HCT116 (cell line): Measurements from ENCODE around the gene MLX. TPM values are rescaled to one million over a fixed set of nuclear protein-coding genes. Genes with fewer than 3 reads are reported as not detected.
"Not testable (repeated sequence)": the region's sequence is repeated elsewhere in the genome, so short reads cannot be mapped to it uniquely, and the experiment has no call there.

Experiments
- ATAC-seq: fragments of 200-7000 bp; cut with Tn5 transposase; 2 replicates; pipeline ENCODE4 v1.9.1; 2020; ENCODE audit warnings: mild to moderate bottlenecking, moderate library complexity
- BruUV-seq: library from RNA; stranded (reverse); fragments of 400-500 nt; replicated peaks from 2 replicates; lab custom pipeline; 2021; lab: Mats Ljungman, UMichigan
- CTCF ChIA-PET: fragments of 300-600 bp; sonication (Branson Sonifier 250); formaldehyde crosslinking; loops from one replicate; lab custom pipeline; 2021; ENCODE audit warnings: antibody characterized with exemption; lab: Charles Lee
- POLR2A ChIA-PET: fragments of 300-600, 350-600 bp; sonication (Branson Sonifier 250); formaldehyde crosslinking; loops from one replicate; lab custom pipeline; 2021; ENCODE audit warnings: antibody characterized with exemption; lab: Charles Lee
- RAD21 ChIA-PET, 2 experiments: fragments of 300-600 bp; sonication (Branson Sonifier 250); formaldehyde crosslinking; loops; one replicate each; lab custom pipeline; 2023; ENCODE audit warnings: low total read pairs in 2 of 2; ENCODE audit not compliant: uncharacterized antibody in 2 of 2, unreplicated experiment in 2 of 2, low non-redundant PET in 1 of 2; lab: Charles Lee
- DNase-seq: peaks from one replicate; pipeline ENCODE4 v3.0.0-alpha.2; 2010; ENCODE audit warnings: low read depth, low spot score
- H2AFZ ChIP-seq: fragments of 200-600 bp; shearing (Covaris generic), sonication (generic); 2 replicates; pipeline ENCODE4 v1.6.1; 2017; ENCODE audit warnings: low read depth, mixed run types, mixed read lengths, antibody characterized with exemption, low read length; ENCODE audit not compliant: poor library complexity, severe bottlenecking
- H3K27ac ChIP-seq: 2 replicates; pipeline ENCODE4 v1.5.1; 2012; ENCODE audit warnings: low read depth, low read length
- H3K27me3 ChIP-seq: fragments of 200-600 bp; sonication (generic); 2 replicates; pipeline ENCODE4 v1.6.1; 2016; ENCODE audit warnings: mixed run types, low read length, mixed read lengths; ENCODE audit not compliant: insufficient read depth
- H3K36me3 ChIP-seq, 2 experiments: fragments of 200-500 bp in 1 of 2; fragments of 200-600 bp in 1 of 2; sonication (Bioruptor generic) in 1 of 2; sonication (generic) in 1 of 2; 2 replicates each; pipeline versions ENCODE4 v1.5.1 to v1.6.1; 2014 to 2016; ENCODE audit warnings: low read length in 2 of 2, inconsistent platforms in 1 of 2, mixed read lengths in 1 of 2, mixed run types in 1 of 2; ENCODE audit not compliant: insufficient read depth in 2 of 2, control insufficient read depth in 1 of 2
- H3K4me1 ChIP-seq, 2 experiments: fragments of 200-600 bp in 1 of 2; sonication (generic) in 1 of 2; 2 replicates each; pipeline versions ENCODE4 v1.5.1 to v1.6.1; 2012 to 2017; ENCODE audit warnings: low read length in 2 of 2, inconsistent platforms in 1 of 2, mild to moderate bottlenecking in 1 of 2, mixed read lengths in 1 of 2, mixed run types in 1 of 2, moderate library complexity in 1 of 2; ENCODE audit not compliant: insufficient read depth in 2 of 2, control insufficient read depth in 1 of 2
- H3K4me2 ChIP-seq: fragments of 200-600 bp; sonication (generic); 2 replicates; pipeline ENCODE4 v1.6.1; 2017; ENCODE audit warnings: mixed run types, low read length, mixed read lengths
- H3K4me3 ChIP-seq, 2 experiments: fragments of 200-600 bp in 1 of 2; sonication (generic) in 1 of 2; replicated peaks in 1 of 2; 2 replicates each; pipeline ENCODE4 v1.5.1; 2011 to 2016; ENCODE audit warnings: low read length in 2 of 2, control low read depth in 1 of 2, low read depth in 1 of 2, mild to moderate bottlenecking in 1 of 2, mixed read lengths in 1 of 2, mixed run types in 1 of 2
- H3K79me2 ChIP-seq: fragments of 200-600 bp; sonication (generic); 2 replicates; pipeline ENCODE4 v1.6.1; 2017; ENCODE audit warnings: mild to moderate bottlenecking, mixed run types, low read length, moderate library complexity, mixed read lengths; ENCODE audit not compliant: insufficient read depth
- H3K9ac ChIP-seq: fragments of 200-600 bp; sonication (generic); 2 replicates; pipeline ENCODE4 v1.6.1; 2016; ENCODE audit warnings: low read length, mixed read lengths
- H3K9me2 ChIP-seq: fragments of 200-600 bp; sonication (generic), shearing (Covaris generic); 2 replicates; pipeline ENCODE4 v1.6.1; 2017; ENCODE audit warnings: mixed run types, mild to moderate bottlenecking, moderate library complexity; ENCODE audit not compliant: insufficient read depth
- H3K9me3 ChIP-seq, 2 experiments: fragments of 200-500 bp in 1 of 2; fragments of 200-600 bp in 1 of 2; sonication (Bioruptor generic) in 1 of 2; sonication (generic) in 1 of 2; 2 replicates each; pipeline ENCODE4 v1.6.1; 2014 to 2017; ENCODE audit warnings: low read length in 2 of 2, mixed read lengths in 2 of 2, inconsistent platforms in 1 of 2, low read depth in 1 of 2, mild to moderate bottlenecking in 1 of 2, mixed run types in 1 of 2, moderate library complexity in 1 of 2; ENCODE audit not compliant: control insufficient read depth in 1 of 2, insufficient read depth in 1 of 2
- H4K20me1 ChIP-seq: fragments of 200-600 bp; sonication (generic), shearing (Covaris generic); 2 replicates; pipeline ENCODE4 v1.6.1; 2017; ENCODE audit warnings: mixed run types, mild to moderate bottlenecking, moderate library complexity; ENCODE audit not compliant: insufficient read depth
- CBX3 ChIP-seq: IDR thresholded peaks from 2 replicates; pipeline ENCODE4 v1.6.1; 2012; ENCODE audit warnings: low read depth
- CEBPB ChIP-seq: IDR thresholded peaks from 2 replicates; pipeline ENCODE4 v1.6.1; 2012; ENCODE audit warnings: low read depth
- ELF1 ChIP-seq: IDR thresholded peaks from 2 replicates; pipeline ENCODE4 v1.6.1; 2012; ENCODE audit warnings: low read depth, borderline replicate concordance
- EZH2 ChIP-seq: fragments of 200-600 bp; sonication (generic); IDR thresholded peaks from 2 replicates; pipeline ENCODE4 v1.6.1; 2017; ENCODE audit warnings: antibody characterized with exemption, mixed run types
- FOSL1 ChIP-seq: IDR thresholded peaks from 2 replicates; pipeline ENCODE4 v1.6.1; 2012; ENCODE audit warnings: low read depth
- JUND ChIP-seq: IDR thresholded peaks from 2 replicates; pipeline ENCODE4 v1.6.1; 2012
- SP1 ChIP-seq: IDR thresholded peaks from 2 replicates; pipeline ENCODE4 v1.6.1; 2012; ENCODE audit warnings: low read depth
- SRF ChIP-seq: IDR thresholded peaks from 2 replicates; pipeline ENCODE4 v1.6.1; 2012; ENCODE audit warnings: low read depth
- intact Hi-C: fragments of 100-400 bp; cut with micrococcal nuclease; formaldehyde crosslinking; loops from 2 replicates; pipeline ENCODE4 v1.10.0; 2022
- total RNA-seq: library from RNA; stranded (reverse); gene quantifications from one replicate; pipeline ENCODE4 v1.2.1, GENCODE V29; 2021; ENCODE audit not compliant: unreplicated experiment
- TF ChIP-seq, protein P1 (sequence below): IDR thresholded peaks from 2 replicates; pipeline ENCODE4 v1.6.1; 2012; ENCODE audit warnings: low read depth
- TF ChIP-seq, protein P2 (sequence below): IDR thresholded peaks from 2 replicates; pipeline ENCODE4 v1.6.1; 2012
- TF ChIP-seq, protein P3 (sequence below): IDR thresholded peaks from 2 replicates; pipeline ENCODE4 v1.6.1; 2012
- TF ChIP-seq, protein P4 (sequence below), 3 experiments: fragments of 200-600 bp in 1 of 3; sonication (generic) in 1 of 3; IDR thresholded peaks in 2 of 3; conservative IDR thresholded peaks in 1 of 3; 2 replicates each; pipeline ENCODE4 v1.5.1; 2012 to 2017; ENCODE audit warnings: low read depth in 2 of 3, low read length in 2 of 3, antibody characterized with exemption in 1 of 3, borderline replicate concordance in 1 of 3, control low read depth in 1 of 3, mild to moderate bottlenecking in 1 of 3, mixed read lengths in 1 of 3, mixed run types in 1 of 3, moderate library complexity in 1 of 3; ENCODE audit not compliant: insufficient read depth in 1 of 3

MLX gene
- total RNA-seq, 1 experiment from 2014 or later = 47.9 TPM

DNA sequence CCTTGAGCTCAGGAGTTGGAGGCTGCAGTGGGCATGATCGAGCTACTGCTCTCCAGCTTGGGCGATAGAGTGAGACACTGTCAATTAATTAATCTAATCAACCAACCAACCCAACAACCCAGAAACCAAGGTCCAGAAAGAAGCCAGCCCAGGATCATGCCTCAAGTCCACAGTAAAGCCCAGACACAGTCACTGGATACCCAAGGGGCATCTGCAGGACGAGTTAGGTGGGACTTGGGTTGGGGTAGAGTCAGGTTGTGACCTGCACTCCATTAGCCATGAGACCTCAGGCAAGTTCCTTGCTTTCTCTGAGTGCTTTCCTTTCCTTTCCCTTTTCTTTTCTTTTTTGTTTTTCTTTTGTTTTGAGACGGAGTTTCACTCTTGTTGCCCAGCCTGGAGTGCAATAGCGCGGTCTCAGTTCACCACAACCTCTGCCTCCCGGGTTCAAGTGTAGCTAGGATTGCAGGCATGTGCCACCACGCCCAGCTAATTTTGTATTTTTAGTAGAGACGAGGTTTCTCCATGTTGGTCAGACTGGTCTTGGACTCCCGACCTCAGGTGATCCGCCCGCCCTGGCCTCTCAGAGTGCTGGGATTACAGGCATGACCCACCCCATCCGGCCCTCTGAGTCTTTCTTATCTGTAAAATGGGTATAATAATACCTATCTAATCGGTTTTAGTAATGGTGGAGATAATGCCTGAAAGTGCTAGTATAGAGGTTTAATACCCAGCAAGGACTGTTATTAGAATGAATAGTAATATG, 17.7 kb upstream of the MLX start:
- Histone ChIP-seq H3K27ac (no peak overlapping the region), H3K79me2 (peaks cover 10% of the 10 kb centered on the region; the same call in 1 of the 2 replicates), H3K9ac (no peak overlapping the region), H3K4me1 (peaks cover 0 to 22% of the 10 kb centered on the region in 2 experiments; a peak in 2 of 4 replicates), H3K9me2 (no peaks in the 10 kb centered on the region), H3K36me3 (no peaks in the 10 kb centered on the region), H4K20me1 (no peaks in the 10 kb centered on the region), H3K27me3 (no peaks in the 10 kb centered on the region), H3K4me2 (peak overlapping the region; percentile 70; the same call in 1 of the 2 replicates), H3K4me3 (no peak overlapping the region)
- ChIA-PET CTCF (interaction anchor here (1.0 to 1.7 kb wide), 4 partner anchors 12 to 214 kb away, joined by 3 to 7 read pairs (median 4); no protein-coding TSS in a partner anchor), RAD21 (no interaction called here), POLR2A (no interaction called here)
- no peak for DNase-seq
- intact Hi-C loops = no loop called here
- no TSS peak for BruUV-seq
- TF ChIP-seq, protein P1, sequence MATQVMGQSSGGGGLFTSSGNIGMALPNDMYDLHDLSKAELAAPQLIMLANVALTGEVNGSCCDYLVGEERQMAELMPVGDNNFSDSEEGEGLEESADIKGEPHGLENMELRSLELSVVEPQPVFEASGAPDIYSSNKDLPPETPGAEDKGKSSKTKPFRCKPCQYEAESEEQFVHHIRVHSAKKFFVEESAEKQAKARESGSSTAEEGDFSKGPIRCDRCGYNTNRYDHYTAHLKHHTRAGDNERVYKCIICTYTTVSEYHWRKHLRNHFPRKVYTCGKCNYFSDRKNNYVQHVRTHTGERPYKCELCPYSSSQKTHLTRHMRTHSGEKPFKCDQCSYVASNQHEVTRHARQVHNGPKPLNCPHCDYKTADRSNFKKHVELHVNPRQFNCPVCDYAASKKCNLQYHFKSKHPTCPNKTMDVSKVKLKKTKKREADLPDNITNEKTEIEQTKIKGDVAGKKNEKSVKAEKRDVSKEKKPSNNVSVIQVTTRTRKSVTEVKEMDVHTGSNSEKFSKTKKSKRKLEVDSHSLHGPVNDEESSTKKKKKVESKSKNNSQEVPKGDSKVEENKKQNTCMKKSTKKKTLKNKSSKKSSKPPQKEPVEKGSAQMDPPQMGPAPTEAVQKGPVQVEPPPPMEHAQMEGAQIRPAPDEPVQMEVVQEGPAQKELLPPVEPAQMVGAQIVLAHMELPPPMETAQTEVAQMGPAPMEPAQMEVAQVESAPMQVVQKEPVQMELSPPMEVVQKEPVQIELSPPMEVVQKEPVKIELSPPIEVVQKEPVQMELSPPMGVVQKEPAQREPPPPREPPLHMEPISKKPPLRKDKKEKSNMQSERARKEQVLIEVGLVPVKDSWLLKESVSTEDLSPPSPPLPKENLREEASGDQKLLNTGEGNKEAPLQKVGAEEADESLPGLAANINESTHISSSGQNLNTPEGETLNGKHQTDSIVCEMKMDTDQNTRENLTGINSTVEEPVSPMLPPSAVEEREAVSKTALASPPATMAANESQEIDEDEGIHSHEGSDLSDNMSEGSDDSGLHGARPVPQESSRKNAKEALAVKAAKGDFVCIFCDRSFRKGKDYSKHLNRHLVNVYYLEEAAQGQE = no peak
- TF ChIP-seq JUND (no peak), CEBPB (no peak), ELF1 (no peak), EZH2 (no peak), FOSL1 (no peak), CBX3 (no peak), SP1 (no peak), SRF (no peak)
- TF ChIP-seq, protein P2, sequence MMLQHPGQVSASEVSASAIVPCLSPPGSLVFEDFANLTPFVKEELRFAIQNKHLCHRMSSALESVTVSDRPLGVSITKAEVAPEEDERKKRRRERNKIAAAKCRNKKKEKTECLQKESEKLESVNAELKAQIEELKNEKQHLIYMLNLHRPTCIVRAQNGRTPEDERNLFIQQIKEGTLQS = no peak
- TF ChIP-seq, protein P3, sequence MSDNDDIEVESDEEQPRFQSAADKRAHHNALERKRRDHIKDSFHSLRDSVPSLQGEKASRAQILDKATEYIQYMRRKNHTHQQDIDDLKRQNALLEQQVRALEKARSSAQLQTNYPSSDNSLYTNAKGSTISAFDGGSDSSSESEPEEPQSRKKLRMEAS = no peak
- TF ChIP-seq, protein P4, sequence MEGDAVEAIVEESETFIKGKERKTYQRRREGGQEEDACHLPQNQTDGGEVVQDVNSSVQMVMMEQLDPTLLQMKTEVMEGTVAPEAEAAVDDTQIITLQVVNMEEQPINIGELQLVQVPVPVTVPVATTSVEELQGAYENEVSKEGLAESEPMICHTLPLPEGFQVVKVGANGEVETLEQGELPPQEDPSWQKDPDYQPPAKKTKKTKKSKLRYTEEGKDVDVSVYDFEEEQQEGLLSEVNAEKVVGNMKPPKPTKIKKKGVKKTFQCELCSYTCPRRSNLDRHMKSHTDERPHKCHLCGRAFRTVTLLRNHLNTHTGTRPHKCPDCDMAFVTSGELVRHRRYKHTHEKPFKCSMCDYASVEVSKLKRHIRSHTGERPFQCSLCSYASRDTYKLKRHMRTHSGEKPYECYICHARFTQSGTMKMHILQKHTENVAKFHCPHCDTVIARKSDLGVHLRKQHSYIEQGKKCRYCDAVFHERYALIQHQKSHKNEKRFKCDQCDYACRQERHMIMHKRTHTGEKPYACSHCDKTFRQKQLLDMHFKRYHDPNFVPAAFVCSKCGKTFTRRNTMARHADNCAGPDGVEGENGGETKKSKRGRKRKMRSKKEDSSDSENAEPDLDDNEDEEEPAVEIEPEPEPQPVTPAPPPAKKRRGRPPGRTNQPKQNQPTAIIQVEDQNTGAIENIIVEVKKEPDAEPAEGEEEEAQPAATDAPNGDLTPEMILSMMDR (IDR thresholded peaks at IDR 0.05 in 2 of 3, conservative IDR thresholded peaks at IDR 0.05 in 1 of 3; ENCODE audit: borderline replicate concordance in 1 of 3, insufficient read depth in 1 of 3, low read depth in 2 of 3, low read length in 2 of 3) = no peak
- TF ChIP-seq, all 23 proteins: peak for 0
- no peak for ATAC-seq
- H3K9me3 ChIP-seq = no peaks in the 10 kb centered on the region
- H2AFZ ChIP-seq = no peak overlapping the region

DNA sequence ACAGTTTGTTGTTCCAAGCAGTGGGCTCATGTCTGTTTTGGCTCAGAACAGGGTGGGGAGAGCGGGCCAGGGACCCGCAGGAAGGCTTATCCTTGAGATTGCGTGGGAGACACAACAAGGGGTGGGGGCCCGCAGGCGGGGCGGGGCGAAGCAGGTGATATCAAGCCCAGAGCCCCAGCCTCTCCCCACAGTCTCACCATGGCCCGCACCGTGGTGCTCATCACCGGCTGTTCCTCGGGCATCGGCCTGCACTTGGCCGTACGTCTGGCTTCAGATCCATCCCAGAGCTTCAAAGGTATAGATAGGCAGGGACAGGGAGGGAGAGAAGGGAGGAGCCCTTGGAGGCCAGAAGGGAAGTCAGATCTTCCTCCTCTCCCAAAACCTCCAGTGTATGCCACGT, 14.2 kb upstream of the MLX start, which contains the start of gene HSD17B1:
Gene HSD17B1, plus strand, starts transcription at position 188 of the 400 bp plus-strand sequence. Its CDS starts 11 bp downstream, at position 199.
- Histone ChIP-seq H3K4me1 (peaks cover 6 to 38% of the 10 kb centered on the region in 2 experiments), H3K4me3 (peak within 1 kb of the TSS; percentile 93 to 99), H3K9ac (peak within 1 kb of the TSS; percentile 97), H3K4me2 (peak within 1 kb of the TSS; percentile 86), H3K27ac (peak within 1 kb of the TSS; percentile 94), H3K79me2 (peaks cover 17% of the 10 kb centered on the region; the same call in 1 of the 2 replicates)
- H4K20me1 ChIP-seq, H3K9me2 ChIP-seq, ATAC-seq, H3K36me3 ChIP-seq, CTCF ChIA-PET, H3K9me3 ChIP-seq, intact Hi-C loops, BruUV-seq, H2AFZ ChIP-seq, H3K27me3 ChIP-seq, DNase-seq, POLR2A ChIA-PET, RAD21 ChIA-PET: not testable (repeated sequence)
